ENCODE results near the gene PFDN5.

DNA sequence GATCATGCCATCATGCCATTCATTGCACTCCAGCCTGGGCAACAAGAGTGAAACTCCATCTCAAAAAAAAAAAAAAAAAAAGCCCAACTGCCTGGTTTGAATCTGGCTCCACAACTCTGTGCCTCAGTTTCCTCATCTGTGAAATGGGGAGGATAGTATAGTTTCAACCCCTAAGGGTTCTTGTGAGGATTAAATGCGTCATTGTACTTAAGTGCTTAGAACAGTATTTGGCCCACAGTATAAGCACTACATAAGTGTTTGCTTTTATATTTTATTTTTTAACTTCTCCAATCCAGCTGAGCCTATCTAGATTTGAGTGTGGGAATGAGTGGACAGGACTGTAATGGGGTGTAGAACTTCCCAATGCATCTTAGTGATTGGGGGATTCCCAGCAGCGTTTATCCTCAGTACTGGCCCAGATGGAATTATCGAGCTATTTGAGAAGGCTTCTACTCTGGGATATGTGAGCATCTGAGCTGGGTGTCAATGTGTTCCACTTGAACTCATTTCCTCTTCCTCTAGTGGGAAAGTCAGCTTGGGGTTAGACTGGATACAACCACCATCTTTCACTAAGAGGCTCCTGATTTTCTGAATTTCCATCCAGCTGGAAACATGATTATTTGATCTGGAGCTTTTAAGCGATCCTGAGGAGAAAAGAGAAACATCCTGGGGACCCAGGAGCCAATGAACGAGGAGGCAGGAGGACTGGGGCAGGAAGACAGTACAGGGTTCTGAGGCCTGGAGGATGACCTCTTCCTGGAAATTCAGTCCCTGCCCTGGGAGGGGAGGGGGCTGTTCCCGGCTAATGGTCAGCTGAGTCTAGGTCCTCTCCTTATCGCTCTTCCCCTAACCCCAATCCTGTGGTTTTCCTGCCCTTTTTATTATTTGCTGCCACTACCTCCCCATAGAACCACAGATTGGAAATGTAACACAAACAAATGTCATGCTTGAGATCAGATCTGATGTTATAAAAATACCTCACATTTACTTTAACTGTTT is 36.5 kb upstream of the PFDN5 start:
- TF ChIP-seq, protein P1, sequence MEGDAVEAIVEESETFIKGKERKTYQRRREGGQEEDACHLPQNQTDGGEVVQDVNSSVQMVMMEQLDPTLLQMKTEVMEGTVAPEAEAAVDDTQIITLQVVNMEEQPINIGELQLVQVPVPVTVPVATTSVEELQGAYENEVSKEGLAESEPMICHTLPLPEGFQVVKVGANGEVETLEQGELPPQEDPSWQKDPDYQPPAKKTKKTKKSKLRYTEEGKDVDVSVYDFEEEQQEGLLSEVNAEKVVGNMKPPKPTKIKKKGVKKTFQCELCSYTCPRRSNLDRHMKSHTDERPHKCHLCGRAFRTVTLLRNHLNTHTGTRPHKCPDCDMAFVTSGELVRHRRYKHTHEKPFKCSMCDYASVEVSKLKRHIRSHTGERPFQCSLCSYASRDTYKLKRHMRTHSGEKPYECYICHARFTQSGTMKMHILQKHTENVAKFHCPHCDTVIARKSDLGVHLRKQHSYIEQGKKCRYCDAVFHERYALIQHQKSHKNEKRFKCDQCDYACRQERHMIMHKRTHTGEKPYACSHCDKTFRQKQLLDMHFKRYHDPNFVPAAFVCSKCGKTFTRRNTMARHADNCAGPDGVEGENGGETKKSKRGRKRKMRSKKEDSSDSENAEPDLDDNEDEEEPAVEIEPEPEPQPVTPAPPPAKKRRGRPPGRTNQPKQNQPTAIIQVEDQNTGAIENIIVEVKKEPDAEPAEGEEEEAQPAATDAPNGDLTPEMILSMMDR (IDR thresholded peaks at IDR 0.05) = no peak
- no peak for TF ChIP-seq POLR2A (IDR thresholded peaks at IDR 0.05)

Data from Peyer's patch (tissue), 4 donors.